Transverse colon (tissue), 4 donors: ENCODE results near the gene FRAS1.

Experiments used
- POLR2A ChIP-seq: fragments of 450-650 bp; IDR thresholded peaks from one replicate; pipeline ENCODE4 v1.6.1; 2016; ENCODE audit warnings: antibody characterized with exemption, mild to moderate bottlenecking, moderate library complexity
- POLR2AphosphoS5 ChIP-seq, 3 donors: sonication (generic); formaldehyde crosslinking; IDR thresholded peaks; one replicate each; pipeline ENCODE4 v1.6.1; 2016; ENCODE audit warnings: antibody characterized with exemption in 3 of 3
- TF ChIP-seq, protein P1 (sequence below), 5 experiments: fragments of 200-600 bp in 3 of 5; fragments of 450-650 bp in 2 of 5; sonication (generic) in 3 of 5; IDR thresholded peaks; 1 replicate in 2 of 5; 2 replicates in 3 of 5; pipeline ENCODE4 v1.5.1; 2016 to 2017; ENCODE audit warnings: antibody characterized with exemption in 5 of 5, inconsistent platforms in 3 of 5, mild to moderate bottlenecking in 2 of 5, moderate library complexity in 1 of 5

DNA sequence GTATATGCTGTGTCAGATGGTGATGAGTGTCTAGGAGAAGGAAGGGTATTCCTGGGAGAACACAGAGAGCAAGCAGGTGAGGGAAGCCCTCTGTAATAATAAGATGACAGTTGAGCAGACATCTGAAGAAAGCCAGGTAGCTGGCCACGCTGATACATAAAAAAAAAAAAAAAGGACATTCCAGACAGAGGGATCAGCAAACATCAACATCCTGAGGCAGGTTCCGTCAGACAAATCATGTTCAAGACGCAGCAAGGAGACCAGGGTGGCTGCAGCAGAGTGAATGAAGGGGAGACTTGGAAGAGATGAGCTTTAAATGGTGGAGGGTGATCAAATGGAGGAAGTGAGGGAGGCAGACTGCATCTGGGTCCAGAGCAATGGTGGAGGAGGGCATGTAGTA lies 396.9 kb downstream of the FRAS1 start:
- no peak for TF ChIP-seq POLR2AphosphoS5 (IDR thresholded peaks at IDR 0.05)
- TF ChIP-seq, protein P1, sequence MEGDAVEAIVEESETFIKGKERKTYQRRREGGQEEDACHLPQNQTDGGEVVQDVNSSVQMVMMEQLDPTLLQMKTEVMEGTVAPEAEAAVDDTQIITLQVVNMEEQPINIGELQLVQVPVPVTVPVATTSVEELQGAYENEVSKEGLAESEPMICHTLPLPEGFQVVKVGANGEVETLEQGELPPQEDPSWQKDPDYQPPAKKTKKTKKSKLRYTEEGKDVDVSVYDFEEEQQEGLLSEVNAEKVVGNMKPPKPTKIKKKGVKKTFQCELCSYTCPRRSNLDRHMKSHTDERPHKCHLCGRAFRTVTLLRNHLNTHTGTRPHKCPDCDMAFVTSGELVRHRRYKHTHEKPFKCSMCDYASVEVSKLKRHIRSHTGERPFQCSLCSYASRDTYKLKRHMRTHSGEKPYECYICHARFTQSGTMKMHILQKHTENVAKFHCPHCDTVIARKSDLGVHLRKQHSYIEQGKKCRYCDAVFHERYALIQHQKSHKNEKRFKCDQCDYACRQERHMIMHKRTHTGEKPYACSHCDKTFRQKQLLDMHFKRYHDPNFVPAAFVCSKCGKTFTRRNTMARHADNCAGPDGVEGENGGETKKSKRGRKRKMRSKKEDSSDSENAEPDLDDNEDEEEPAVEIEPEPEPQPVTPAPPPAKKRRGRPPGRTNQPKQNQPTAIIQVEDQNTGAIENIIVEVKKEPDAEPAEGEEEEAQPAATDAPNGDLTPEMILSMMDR (IDR thresholded peaks at IDR 0.05), result no peak
- TF ChIP-seq POLR2A, result no peak
